Stimulated activated memory B cell treated with anti-CD40 and anti-IgM and Interleukin-4, amounts not matched to agents 10 μg/mL and 1 μg/mL and 100 μg/mL, for 72 hours (primary cell): Measurements from ENCODE around the gene GTF2H2.
A peak's percentile ranks its signal among the peaks of the same experiment; 100 is the strongest.
"Not testable (repeated sequence)": the region's sequence is repeated elsewhere in the genome, so short reads cannot be mapped to it uniquely, and the experiment has no call there.

Experiments
- ATAC-seq: fragments of 150-1000 bp; cut with Tn5 transposase; 2 replicates; pipeline ENCODE4 v1.10.0; 2021
- H3K27ac Mint-ChIP-seq: one replicate; pipeline ENCODE4 v1.8.0; 2022; ENCODE audit warnings: mild to moderate bottlenecking, mixed read lengths
- H3K27me3 Mint-ChIP-seq: one replicate; pipeline ENCODE4 v1.8.0; 2022; ENCODE audit warnings: mixed read lengths
- H3K36me3 Mint-ChIP-seq: one replicate; pipeline ENCODE4 v1.8.0; 2022; ENCODE audit warnings: mixed read lengths
- H3K4me1 Mint-ChIP-seq: one replicate; pipeline ENCODE4 v1.8.0; 2022; ENCODE audit warnings: mixed read lengths
- H3K4me3 Mint-ChIP-seq: one replicate; pipeline ENCODE4 v1.8.0; 2022; ENCODE audit warnings: mild to moderate bottlenecking, moderate library complexity, mixed read lengths
- H3K9me3 Mint-ChIP-seq: one replicate; pipeline ENCODE4 v1.8.0; 2022; ENCODE audit warnings: mixed read lengths

GTF2H2 gene

DNA sequence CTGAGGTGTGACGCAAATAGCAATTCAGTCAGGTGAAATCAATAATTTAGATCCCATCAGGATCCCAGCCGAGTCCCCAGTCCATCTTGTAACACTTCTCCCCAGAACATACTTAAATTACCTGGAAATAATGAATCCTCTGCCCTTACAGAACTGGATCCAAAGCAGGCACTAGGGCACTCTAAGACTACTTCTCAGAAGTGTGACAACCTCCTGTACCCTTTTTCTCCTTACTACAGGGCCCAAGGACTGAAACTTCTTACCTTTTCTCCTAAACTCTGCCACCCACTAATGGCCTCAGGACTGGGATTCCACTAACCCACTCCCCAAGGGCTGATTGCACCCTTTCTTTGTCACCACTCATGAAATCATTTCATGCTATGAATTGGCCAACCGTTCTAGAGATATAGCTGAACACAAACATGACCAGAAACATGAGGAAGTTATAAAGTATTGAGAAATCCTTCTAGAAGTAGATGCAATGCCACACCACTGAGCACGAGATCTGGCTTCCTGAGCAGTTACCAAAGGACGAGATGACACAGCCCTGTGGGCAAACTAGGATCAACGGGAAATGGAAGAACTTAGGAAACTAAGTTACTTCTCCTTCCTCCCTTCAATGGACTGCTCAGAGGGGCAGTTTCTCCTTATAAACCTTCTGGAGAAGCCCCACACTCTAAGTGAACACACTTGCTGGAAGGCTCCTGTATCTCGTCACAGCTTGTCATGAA is 36.3 kb downstream of the GTF2H2 start:
- H3K27me3 Mint-ChIP-seq, ATAC-seq, H3K9me3 Mint-ChIP-seq, H3K4me1 Mint-ChIP-seq, H3K36me3 Mint-ChIP-seq, H3K27ac Mint-ChIP-seq, H3K4me3 Mint-ChIP-seq: not testable (repeated sequence)

DNA sequence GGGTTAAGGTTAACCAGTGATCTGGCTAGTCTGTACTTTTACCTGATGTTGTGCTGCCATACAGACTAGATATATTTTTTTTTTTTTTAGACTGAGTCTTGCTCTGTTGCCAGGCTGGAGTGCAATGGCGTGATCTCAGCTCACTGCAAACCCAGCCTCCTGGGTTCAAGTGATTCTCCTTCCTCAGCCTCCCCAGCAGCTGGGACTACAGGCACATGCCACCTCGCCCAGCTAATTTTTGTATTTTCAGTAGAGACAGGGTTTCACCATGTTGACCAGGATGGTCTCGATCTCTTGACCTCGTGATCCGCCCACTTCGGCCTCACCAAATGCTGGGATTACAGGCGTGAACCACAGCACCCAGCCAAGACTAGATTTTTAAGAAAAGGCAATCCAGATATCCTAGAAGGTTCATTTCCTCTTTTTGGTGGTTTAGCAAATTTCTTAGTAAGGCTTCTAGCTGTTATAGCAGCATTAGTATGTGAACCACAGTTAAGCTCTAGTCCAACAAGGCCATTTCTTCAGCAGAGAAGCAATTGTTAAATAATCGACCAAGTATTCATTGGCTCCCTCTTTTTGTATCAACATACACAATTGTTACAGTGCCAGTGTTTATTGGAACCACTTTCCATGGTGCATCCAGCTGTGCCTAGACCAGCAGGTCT is 42.1 kb downstream of the GTF2H2 start, which contains the start of gene NAIP:
Gene NAIP (minus strand): TSS at position 51 of the 665 bp plus-strand sequence. CDS start 12,424 bp downstream, outside the sequence.
- not testable (repeated sequence) for H3K9me3 Mint-ChIP-seq, H3K36me3 Mint-ChIP-seq, H3K4me3 Mint-ChIP-seq, H3K27ac Mint-ChIP-seq, H3K27me3 Mint-ChIP-seq, H3K4me1 Mint-ChIP-seq
- peak; percentile 58 for ATAC-seq

DNA sequence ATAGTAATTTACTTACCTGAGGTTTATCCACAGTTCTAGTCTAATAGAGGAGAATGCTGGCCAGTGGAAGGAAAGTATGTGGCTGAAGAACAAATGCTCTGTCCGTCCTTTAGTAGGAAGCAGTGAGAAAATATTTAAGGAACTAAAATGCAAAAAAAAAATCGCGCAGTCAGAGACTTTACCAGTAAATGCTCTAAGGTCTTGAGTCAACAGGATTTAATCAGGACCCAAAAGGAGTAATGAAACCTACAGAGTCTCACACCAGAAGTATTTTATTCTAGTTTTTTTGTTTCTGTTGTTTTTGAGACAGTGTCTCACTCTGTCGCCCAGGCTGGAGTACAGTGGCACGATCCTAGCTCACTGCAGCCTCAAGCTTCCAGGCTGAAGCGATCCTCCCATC is 46.8 kb downstream of the GTF2H2 start:
- H3K4me1 Mint-ChIP-seq, ATAC-seq, H3K9me3 Mint-ChIP-seq, H3K27ac Mint-ChIP-seq, H3K27me3 Mint-ChIP-seq, H3K36me3 Mint-ChIP-seq, H3K4me3 Mint-ChIP-seq: not testable (repeated sequence)

DNA sequence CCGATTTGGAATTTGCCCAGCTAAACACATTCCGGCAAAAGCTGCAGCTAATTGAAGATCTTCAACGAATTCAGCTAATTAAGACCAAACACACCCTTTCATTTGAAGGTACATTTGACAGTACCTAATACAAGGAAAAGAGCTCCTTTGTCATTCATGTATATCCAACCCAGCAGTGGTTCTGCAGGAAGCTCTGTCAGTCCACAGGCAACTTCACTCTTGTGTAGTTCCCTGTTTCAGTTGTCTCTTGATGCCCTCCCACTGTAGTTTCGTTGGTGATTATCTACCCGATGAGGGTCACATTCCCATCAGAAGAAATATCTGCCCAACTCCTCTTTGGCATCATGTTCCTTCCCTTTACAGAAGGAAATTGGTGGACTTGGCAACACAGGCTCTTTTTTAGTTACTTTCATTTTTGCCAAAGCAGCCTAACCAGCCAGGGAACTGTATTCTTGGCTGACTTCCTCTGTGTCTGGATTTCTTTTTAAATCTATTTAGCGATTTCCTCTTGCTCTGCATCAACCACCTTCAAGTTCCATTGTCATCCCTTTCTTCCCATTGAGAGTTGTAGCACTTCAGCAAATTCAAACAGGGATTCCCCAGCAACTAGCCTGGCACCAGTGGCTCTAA is 49.0 kb downstream of the GTF2H2 start:
- H3K4me1 Mint-ChIP-seq, H3K9me3 Mint-ChIP-seq, H3K36me3 Mint-ChIP-seq, H3K27ac Mint-ChIP-seq, ATAC-seq, H3K4me3 Mint-ChIP-seq, H3K27me3 Mint-ChIP-seq: not testable (repeated sequence)

DNA sequence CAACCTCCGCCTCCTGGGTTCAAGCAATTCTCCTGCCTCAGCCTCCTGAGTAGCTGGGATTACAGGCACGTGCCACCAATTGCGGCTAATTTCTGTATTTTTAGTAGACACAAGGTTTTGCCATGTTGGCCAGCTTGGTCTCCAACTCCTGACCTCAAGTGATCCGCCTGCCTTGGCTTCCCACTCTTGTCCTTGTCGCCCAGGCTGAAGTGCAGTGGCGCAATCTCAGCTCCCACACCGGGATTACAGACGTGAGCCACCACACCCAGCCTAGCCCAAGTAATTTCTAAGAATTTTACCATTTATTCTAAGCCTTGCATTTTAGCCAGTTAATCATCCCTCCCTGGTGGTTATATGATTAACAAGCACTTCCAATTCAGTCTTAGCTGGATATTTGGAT is 53.3 kb downstream of the GTF2H2 start:
- ATAC-seq: no peak

DNA sequence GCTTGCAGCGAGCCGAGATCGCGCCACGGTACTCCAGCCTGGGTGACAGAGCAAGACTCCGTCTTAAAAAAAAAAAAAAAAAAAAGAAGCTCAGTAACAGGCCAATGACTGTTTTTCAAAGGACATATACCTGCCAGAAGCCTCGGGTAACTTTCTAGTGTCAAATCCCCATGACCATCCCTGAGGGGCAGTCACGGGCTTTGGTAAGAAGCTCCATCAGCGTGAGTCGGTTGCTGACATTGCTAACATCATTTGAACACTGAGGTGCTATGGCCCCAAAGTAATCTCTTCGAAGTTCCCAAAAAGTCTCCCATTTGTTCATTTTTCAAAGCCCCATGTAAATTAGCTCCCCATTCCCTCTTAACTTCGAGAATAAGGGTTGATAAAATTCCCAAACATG is 53.9 kb downstream of the GTF2H2 start:
- Mint-ChIP-seq H3K36me3 (no peaks in the 10 kb centered on the region), H3K4me1 (no peaks in the 10 kb centered on the region), H3K27me3 (no peaks in the 10 kb centered on the region), H3K9me3 (no peaks in the 10 kb centered on the region), H3K4me3 (no peak overlapping the region), H3K27ac (no peak overlapping the region)
- ATAC-seq: no peak

More for the DNA sequence above, 53.3 kb downstream of the GTF2H2 start:
- Mint-ChIP-seq H3K4me3 (no peak overlapping the region), H3K4me1 (no peaks in the 10 kb centered on the region), H3K36me3 (no peaks in the 10 kb centered on the region), H3K9me3 (no peaks in the 10 kb centered on the region), H3K27ac (no peak overlapping the region), H3K27me3 (no peaks in the 10 kb centered on the region)

DNA sequence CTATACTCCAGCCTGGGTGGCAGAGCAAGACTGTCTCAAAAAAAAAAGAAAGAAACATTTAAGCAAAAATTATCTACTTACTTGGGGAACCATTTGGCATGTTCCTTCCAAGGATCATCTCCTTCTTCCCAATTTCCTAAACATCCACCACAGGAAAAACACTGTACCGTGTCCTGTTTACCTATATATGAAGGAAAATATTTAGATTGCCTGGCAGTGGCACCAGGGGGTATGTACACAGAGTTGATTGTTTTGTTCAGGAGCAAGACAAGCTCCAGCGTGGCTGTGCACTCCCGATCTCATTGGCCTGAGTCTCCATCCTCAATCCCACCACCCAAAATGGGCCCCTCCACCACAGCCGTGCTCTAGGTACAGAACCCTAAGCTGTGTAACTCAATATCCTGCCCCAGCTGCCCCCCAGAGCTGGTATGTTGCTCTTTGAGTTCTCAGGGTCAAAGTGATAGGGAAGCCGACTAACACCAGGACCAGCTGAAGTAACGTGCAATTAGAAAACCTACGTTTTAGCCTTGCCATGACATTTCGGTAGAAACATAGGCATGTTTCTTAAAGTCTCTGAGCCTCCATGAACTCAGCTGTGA is 56.2 kb downstream of the GTF2H2 start:
- ATAC-seq: no peak
- Mint-ChIP-seq H3K27me3 (no peaks in the 10 kb centered on the region), H3K9me3 (no peaks in the 10 kb centered on the region), H3K4me1 (no peaks in the 10 kb centered on the region), H3K27ac (no peak overlapping the region), H3K4me3 (no peak overlapping the region), H3K36me3 (no peaks in the 10 kb centered on the region)

DNA sequence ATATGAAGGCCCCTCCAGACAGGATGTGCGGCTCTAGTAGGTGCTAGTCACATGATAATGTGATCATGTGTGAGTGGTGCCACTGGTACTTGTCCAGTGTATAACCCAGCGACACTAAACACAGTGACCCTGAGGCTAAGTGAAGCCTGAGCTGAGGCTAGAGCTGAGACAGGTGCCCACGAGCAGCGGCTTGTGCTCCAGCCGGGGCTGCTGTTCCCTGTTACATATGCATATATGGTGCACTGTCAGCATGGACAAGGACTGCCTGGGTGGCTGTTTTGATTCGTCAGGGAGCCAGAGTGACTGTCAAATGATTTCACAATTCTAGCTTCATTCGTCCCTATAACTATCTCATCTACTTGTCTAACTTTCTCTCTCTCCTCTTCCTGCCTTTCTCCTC is 60.5 kb downstream of the GTF2H2 start:
- ATAC-seq, H3K4me3 Mint-ChIP-seq: not testable (repeated sequence)

More for the DNA sequence above, 60.5 kb downstream of the GTF2H2 start:
- not testable (repeated sequence) for H3K4me1 Mint-ChIP-seq, H3K27me3 Mint-ChIP-seq, H3K27ac Mint-ChIP-seq, H3K36me3 Mint-ChIP-seq, H3K9me3 Mint-ChIP-seq
